ENCODE results near the gene SPTAN1. TPM values are rescaled to one million over a fixed set of nuclear protein-coding genes. Genes with fewer than 3 reads are reported as not detected.
"Not testable (repeated sequence)": the region's sequence is repeated elsewhere in the genome, so short reads cannot be mapped to it uniquely, and the experiment has no call there.

SPTAN1 gene
- total RNA-seq = 100 to 1,000 TPM; 313 to 321 TPM

DNA sequence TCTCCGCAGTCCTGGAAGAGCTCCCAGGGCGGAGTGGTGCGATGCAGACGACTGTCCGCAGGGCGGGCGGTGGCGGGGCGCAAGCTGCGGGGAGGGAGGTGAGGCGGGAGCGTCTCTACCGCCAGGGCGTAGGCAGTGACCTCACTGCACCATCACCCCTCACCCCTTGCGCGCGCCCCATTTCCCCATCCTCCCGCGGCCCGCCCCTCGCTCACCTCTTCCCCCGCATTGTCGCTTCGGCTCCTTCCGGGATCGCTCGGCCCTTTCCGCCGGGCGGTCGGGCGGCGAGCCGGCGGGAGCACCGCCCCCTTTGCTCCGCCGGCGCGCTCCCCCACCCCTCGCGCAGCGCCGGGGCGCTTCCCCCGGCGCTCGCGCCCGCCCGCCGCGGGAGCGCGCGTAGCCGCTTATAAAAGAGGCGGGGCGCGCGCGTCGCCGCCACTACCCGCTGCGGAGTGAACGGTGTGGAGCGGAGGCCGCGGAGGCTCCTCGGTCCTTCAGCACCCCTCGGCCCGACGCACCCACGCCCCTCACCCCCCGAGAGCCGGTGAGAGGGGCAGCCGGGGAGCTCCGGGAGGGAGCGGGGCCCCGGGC, at the start of gene SPTAN1:
Gene SPTAN1 (plus strand): TSS at position 435 of the 591 bp plus-strand sequence. CDS start 14,154 bp downstream, outside the sequence.
- Mint-ChIP-seq H3K27me3 (no peaks in the 10 kb centered on the region), H3K9me3 (no peaks in the 10 kb centered on the region), H3K27ac (peak within 1 kb of the TSS; percentile 97), H3K36me3 (ENCODE audit: low read depth) (peaks cover 9% of the 10 kb centered on the region), H3K4me3 (peak within 1 kb of the TSS; percentile 94), H3K4me1 (peaks cover 31% of the 10 kb centered on the region)
- ChIA-PET POLR2A (interaction anchor here (0.6 to 6.3 kb wide), 35 partner anchors 9 to 529 kb away, joined by 3 to 89 read pairs (median 5); partner anchors contain the start of genes DOLPP1, ENDOG, GLE1 and SET), CTCF (interaction anchor here (1.1 to 1.4 kb wide), 2 partner anchors 25 to 266 kb away, joined by 3 to 4 read pairs; no protein-coding TSS in a partner anchor)
- peak; percentile 96 for DNase-seq

DNA sequence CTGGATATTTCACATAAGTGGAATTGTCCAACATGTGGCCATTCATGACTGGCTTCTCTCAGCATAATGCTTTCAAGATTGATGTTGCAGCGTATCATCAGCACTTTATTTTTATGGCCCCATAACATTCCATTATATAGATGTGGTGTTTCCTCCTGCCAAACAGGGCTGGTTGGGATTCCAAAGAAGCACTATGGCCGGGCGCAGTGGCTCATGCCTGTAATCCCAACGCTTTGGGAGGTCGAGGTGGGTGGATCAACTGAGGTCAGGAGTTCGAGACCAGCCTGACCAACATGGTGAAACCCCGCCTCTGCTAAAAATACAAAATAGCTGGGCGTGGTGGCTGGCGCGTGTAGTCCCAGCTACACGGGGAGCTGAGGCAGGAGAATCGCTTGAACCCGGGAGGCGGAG, 49.0 kb upstream of the SPTAN1 start:
- peaks cover 26% of the 10 kb centered on the region for H3K4me1 Mint-ChIP-seq
- H3K27ac Mint-ChIP-seq, H3K9me3 Mint-ChIP-seq, H3K27me3 Mint-ChIP-seq, DNase-seq, CTCF ChIA-PET, H3K4me3 Mint-ChIP-seq: not testable (repeated sequence)
- H3K36me3 Mint-ChIP-seq (ENCODE audit: low read depth) = peaks cover 25% of the 10 kb centered on the region
- POLR2A ChIA-PET = interaction anchor here (3.9 kb wide), 1 partner anchor 48 kb away, joined by 89 read pairs; the partner anchor contains the start of gene SPTAN1

DNA sequence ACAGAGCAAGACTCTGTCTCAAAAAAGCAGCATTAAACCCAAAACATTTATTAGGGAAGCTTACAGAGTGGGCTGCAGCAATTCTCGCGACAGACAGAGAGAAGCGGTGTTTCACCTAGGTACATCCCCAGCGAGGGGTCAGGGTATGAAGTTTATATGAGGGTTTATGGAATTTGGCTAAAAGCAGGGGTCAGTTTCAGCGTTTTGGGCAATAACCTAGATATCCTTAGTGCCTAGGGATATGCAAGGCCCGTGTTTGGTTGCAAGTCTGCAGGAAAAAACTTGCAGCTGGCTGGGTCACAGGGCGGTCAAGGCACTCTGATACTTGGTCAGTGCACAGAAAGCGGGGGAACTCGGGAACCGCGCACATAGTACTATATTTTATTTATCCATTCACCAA, 48.5 kb upstream of the SPTAN1 start:
- ChIA-PET POLR2A (interaction anchor here (3.9 kb wide), 1 partner anchor 48 kb away, joined by 89 read pairs; the partner anchor contains the start of gene SPTAN1), CTCF (no interaction called here)
- Mint-ChIP-seq H3K27ac (no peak overlapping the region), H3K4me3 (peak overlapping the region; percentile 99), H3K4me1 (peaks cover 30% of the 10 kb centered on the region), H3K27me3 (no peaks in the 10 kb centered on the region), H3K36me3 (ENCODE audit: low read depth) (peaks cover 29% of the 10 kb centered on the region), H3K9me3 (no peaks in the 10 kb centered on the region)
- no peak for DNase-seq

DNA sequence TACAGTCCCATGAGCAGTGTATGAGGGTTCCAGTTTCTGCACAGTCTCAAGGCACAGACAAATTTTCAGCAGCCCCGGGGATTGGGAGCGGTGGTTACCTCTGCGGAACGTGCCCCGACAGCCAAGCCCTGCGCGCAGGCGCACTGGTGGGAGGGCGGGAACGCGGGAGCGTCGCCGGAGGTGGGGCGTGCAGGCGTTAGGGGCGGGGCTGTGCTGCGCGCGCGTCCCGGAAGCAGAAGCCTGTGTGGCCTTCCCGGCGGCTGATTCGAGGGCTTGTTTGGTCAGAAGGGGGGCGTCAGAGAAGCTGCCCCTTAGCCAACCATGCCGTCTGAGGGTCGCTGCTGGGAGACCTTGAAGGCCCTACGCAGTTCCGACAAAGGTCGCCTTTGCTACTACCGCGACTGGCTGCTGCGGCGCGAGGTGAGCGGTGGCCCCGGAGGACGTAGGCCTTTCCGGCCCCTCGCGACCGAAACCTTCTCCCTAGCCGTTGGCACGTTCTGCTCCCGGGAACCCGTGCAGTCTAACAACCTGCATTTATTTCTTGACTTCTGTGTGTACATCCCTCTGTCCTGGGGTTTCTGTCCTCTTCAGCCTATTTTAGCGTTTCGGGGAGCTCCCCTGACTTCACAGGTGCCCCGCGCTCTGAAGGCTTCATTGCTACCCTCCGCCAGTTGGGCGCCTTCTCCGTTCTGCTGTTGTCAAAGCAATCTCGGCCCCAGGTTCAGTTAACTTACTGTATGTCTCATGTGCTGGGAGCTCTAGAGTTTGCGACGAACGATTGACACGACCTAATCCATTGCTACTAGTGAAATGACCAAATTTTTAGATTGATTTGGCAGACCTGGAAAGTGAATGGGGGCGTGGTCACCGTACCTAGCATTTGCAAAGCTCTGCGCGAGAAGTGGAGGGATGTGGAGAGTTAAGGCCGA, 47.6 kb upstream of the SPTAN1 start, which contains the start of gene GLE1:
Gene GLE1 (plus strand): TSS at position 235 of the 929 bp plus-strand sequence. CDS start 87 bp downstream, at position 322.
- Mint-ChIP-seq H3K4me3 (peak within 1 kb of the TSS; percentile 99), H3K9me3 (no peaks in the 10 kb centered on the region), H3K36me3 (ENCODE audit: low read depth) (peaks cover 34% of the 10 kb centered on the region), H3K27me3 (no peaks in the 10 kb centered on the region), H3K4me1 (peaks cover 33% of the 10 kb centered on the region), H3K27ac (peak within 1 kb of the TSS; percentile 95)
- ChIA-PET POLR2A (interaction anchor here (0.6 to 3.9 kb wide), 16 partner anchors 9 to 229 kb away, joined by 3 to 89 read pairs (median 4); partner anchors contain the start of genes GOLGA2, SPTAN1, SWI5 and URM1), CTCF (interaction anchor here (0.8 to 1.4 kb wide), 4 partner anchors 46 to 313 kb away, joined by 3 to 5 read pairs (median 4); partner anchors contain the start of genes ENDOG and PKN3)
- peak; percentile 96 for DNase-seq

DNA sequence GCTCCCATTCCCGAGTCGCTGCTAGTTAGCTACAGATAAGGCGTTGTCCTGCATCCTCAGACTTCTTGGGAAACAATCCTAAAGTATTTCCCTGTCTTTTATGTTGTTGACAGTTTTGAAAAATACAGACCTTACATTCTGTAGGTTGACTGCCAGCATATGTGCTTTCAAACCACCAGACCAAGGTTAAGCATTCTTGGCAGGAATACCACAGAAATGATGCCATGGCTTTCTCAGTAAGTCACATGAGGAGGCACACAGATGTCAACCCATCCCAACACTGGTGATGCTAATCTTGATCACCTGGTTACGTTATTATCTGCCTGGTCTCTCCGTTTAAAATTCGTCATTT, 47.0 kb upstream of the SPTAN1 start:
- Mint-ChIP-seq H3K27ac (peak overlapping the region; percentile 95), H3K36me3 (ENCODE audit: low read depth) (peaks cover 31% of the 10 kb centered on the region), H3K9me3 (no peaks in the 10 kb centered on the region), H3K4me1 (peaks cover 33% of the 10 kb centered on the region), H3K27me3 (no peaks in the 10 kb centered on the region), H3K4me3 (peak overlapping the region; percentile 99)
- DNase-seq = no peak
- ChIA-PET CTCF (interaction anchor here (0.8 to 1.4 kb wide), 4 partner anchors 45 to 313 kb away, joined by 3 to 5 read pairs (median 4); partner anchors contain the start of genes ENDOG and PKN3), POLR2A (interaction anchor here (0.6 to 3.9 kb wide), 16 partner anchors 10 to 230 kb away, joined by 3 to 89 read pairs (median 4); partner anchors contain the start of genes GOLGA2, SPTAN1, SWI5 and URM1)

DNA sequence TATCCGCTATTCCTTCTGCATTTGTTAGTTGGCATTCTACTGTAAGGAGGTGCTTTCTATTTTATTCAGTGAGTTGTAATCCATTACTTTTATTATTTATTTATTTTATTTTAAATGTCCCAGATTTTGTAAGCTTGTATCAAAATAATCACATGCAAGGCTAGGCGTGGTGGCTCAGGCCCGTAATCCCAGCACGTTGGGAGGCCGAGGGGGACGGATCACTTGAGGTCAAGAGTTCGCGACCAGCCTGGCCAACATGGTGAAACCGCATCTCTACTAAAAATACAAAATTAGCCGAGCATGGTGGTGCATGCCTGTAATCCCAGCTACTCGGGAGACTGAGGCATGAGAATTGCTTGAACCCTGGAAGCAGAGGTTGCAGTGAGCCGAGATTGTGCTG, 46.5 kb upstream of the SPTAN1 start:
- peaks cover 33% of the 10 kb centered on the region for H3K4me1 Mint-ChIP-seq
- DNase-seq, H3K9me3 Mint-ChIP-seq, H3K27me3 Mint-ChIP-seq, H3K27ac Mint-ChIP-seq: not testable (repeated sequence)
- H3K36me3 Mint-ChIP-seq (ENCODE audit: low read depth) = peaks cover 26% of the 10 kb centered on the region
- POLR2A ChIA-PET = interaction anchor here (0.6 to 3.9 kb wide), 5 partner anchors 46 to 230 kb away, joined by 3 to 89 read pairs (median 5); partner anchors contain the start of genes GOLGA2, SPTAN1 and SWI5
- H3K4me3 Mint-ChIP-seq = peak overlapping the region; percentile 99
- CTCF ChIA-PET = interaction anchor here (1.0 to 1.4 kb wide), 2 partner anchors 67 to 196 kb away, joined by 3 to 5 read pairs; partner anchors contain the start of gene PKN3

DNA sequence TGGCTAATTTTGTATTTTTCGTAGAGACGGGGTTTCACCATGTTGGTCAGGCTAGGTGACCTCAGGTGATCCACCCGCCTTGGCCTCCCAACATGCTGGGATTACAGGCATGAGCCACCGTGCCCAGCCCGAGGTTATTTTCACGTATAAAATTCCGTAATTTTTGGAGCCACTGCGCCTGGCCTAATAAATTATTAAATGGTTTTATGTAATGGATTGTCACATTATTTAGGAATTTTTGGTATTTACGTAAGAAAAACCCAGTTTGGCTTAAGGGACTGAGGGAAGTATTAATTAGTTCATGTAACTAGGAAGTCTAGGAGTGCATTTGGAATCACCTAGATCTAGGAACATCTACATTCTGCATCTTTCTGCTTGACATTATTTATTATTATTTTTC, 39.6 kb upstream of the SPTAN1 start:
- ChIA-PET CTCF (interaction anchor here (0.7 kb wide), 1 partner anchor 30 kb away, joined by 4 read pairs; no protein-coding TSS in a partner anchor), POLR2A (interaction anchor here (1.0 to 5.5 kb wide), 2 partner anchors 39 to 142 kb away, joined by 4 to 29 read pairs; partner anchors contain the start of genes SPTAN1 and URM1)
- H3K27ac Mint-ChIP-seq = no peak overlapping the region
- H3K9me3 Mint-ChIP-seq = no peaks in the 10 kb centered on the region
- H3K36me3 Mint-ChIP-seq (ENCODE audit: low read depth) = peaks cover 59% of the 10 kb centered on the region
- DNase-seq = no peak
- peaks cover 20% of the 10 kb centered on the region for H3K4me1 Mint-ChIP-seq
- no peaks in the 10 kb centered on the region for H3K27me3 Mint-ChIP-seq
- H3K4me3 Mint-ChIP-seq = no peak overlapping the region

DNA sequence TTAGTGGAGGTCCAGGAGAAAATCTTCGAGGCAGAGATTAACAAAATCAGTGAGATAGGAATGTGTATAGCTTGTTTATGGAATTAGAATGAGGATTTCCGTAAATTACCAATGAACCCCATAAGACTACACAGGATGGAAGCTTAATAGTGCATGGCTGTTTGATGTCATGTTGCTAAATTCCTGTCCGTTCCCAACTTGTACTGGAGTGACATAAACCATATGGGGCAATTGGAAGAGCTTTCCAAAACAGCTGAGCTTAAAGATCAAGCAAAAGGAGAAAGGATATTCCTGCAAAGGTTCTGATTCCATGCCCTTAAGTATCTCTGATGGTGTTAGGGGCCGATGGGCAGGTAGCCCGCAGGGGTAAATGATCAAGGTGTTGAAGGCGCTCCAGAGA, 30.4 kb upstream of the SPTAN1 start:
- Mint-ChIP-seq H3K4me1 (peaks cover 4% of the 10 kb centered on the region), H3K27ac (no peak overlapping the region), H3K4me3 (no peak overlapping the region), H3K36me3 (ENCODE audit: low read depth) (peaks cover 70% of the 10 kb centered on the region), H3K9me3 (peaks cover 7% of the 10 kb centered on the region), H3K27me3 (no peaks in the 10 kb centered on the region)
- CTCF ChIA-PET = interaction anchor here (0.9 kb wide), 1 partner anchor 15 kb away, joined by 4 read pairs; no protein-coding TSS in a partner anchor
- DNase-seq = no peak
- POLR2A ChIA-PET = interaction anchor here (1.5 kb wide), 1 partner anchor 17 kb away, joined by 4 read pairs; no protein-coding TSS in a partner anchor

DNA sequence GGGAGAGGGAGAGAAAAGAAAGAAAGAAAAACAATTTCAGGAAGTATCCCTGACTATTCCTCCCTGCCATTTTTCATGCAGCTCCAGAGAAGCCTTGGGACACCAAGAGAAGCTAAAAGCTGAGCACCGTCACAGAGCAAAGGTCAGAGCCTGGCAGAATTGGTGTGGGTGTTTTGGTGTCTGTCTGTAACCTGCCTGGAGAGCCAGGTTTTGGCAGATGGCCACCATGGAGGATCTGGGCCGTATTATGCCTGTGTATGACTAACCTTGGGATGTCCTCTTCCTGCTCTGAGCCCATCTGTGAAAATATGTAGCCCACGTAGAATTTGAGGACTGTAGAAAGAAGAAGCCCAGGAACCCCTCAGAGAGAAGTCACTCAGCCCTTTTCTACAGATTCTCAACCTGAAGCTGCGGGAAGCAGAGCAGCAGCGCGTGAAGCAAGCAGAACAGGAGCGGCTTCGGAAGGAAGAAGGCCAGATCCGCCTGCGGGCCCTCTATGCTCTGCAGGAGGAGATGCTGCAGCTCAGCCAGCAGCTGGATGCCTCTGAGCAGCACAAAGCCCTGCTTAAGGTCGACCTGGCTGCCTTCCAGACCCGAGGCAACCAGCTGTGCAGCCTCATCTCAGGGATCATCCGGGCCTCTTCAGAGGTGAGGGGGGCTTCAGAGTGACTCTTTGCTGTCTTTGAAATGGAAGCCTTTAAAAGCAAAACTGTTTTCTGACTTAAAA, 29.0 kb upstream of the SPTAN1 start:
- Mint-ChIP-seq H3K27ac (no peak overlapping the region), H3K4me3 (no peak overlapping the region), H3K9me3 (peaks cover 7% of the 10 kb centered on the region), H3K36me3 (ENCODE audit: low read depth) (peaks cover 65% of the 10 kb centered on the region), H3K27me3 (no peaks in the 10 kb centered on the region), H3K4me1 (peaks cover 2% of the 10 kb centered on the region)
- POLR2A ChIA-PET = no interaction called here
- CTCF ChIA-PET = no interaction called here
- no peak for DNase-seq

DNA sequence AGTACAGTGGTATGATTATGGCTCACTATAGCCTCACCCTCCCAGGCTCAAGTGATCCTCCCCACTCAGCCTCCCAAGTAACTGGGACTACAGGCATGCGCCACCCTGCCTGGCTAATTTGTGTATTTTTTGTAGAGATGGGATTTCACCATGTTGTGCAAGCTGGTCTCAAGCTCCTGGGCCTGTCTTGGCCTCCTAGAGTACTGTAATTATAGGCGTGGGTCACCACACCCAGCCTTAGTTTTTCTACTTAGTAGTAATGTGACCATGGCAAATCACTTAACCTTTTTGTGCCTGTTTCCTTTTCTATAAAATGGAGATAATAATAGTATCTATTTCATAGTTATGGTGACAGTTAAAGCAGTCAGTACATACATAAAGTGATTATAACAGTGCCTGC, 25.7 kb upstream of the SPTAN1 start:
- peaks cover 60% of the 10 kb centered on the region for H3K36me3 Mint-ChIP-seq (ENCODE audit: low read depth)
- peaks cover 2% of the 10 kb centered on the region for H3K4me1 Mint-ChIP-seq
- ChIA-PET CTCF (no interaction called here), POLR2A (no interaction called here)
- no peaks in the 10 kb centered on the region for H3K27me3 Mint-ChIP-seq
- H3K9me3 Mint-ChIP-seq = no peaks in the 10 kb centered on the region
- no peak for DNase-seq
- H3K27ac Mint-ChIP-seq = no peak overlapping the region
- H3K4me3 Mint-ChIP-seq = no peak overlapping the region

DNA sequence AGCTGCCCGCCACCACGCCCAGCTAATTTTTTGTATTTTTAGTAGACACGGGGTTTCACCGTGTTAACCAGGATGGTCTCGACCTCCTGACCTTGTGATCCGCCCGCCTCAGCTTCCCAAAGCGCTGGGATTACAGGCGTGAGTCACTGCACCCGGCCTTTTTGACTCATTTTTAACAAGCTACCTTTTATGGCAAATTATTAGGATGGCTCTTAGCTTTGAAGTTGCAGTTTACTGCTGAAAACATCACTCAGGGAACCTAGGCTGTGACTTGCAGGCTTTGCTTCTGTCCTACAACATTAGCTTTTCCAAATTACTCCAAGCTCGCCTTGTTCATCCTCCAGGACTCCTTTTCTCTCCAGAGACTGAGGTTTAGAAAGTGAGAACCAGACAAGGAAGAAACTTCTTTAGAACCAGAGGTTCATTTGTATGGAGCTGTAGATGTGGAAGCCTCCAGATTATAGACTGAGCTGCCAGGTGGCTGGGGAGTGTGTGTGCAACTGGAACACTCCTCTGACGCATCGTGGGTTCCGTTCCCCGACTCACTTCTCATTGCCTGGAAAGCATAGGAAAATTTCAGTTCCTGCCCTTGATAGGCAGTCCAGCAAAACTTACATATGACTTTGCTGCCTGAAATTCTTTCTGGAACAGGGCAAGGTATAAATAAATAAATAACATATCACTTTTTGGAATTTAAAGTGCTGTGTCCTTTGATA, 23.8 kb upstream of the SPTAN1 start:
- POLR2A ChIA-PET = interaction anchor here (1.5 kb wide), 2 partner anchors 22 to 24 kb away, joined by 3 to 10 read pairs; partner anchors contain the start of gene SPTAN1

More for the DNA sequence above, 23.8 kb upstream of the SPTAN1 start:
- Mint-ChIP-seq H3K4me3 (no peak overlapping the region), H3K4me1 (no peaks in the 10 kb centered on the region), H3K27ac (no peak overlapping the region), H3K27me3 (no peaks in the 10 kb centered on the region), H3K36me3 (ENCODE audit: low read depth) (peaks cover 56% of the 10 kb centered on the region), H3K9me3 (no peaks in the 10 kb centered on the region)
- CTCF ChIA-PET = interaction anchor here (0.7 kb wide), 1 partner anchor 552 kb away, joined by 3 read pairs; no protein-coding TSS in a partner anchor
- DNase-seq = no peak

Data from activated CD4-positive, alpha-beta memory T cell treated with anti-CD3 and anti-CD28 coated beads, Interleukin-2, amount 10 ng/mL, durations not matched to agents 7 days and 5 days (primary cell).